ENCODE measurements around the gene LRSAM1.

The LRSAM1 gene

GRCh38 chr9:127489471-127490115, 38.3 kb downstream of the LRSAM1 start:
- H3K4me3 ChIP-seq (replicated peaks; ENCODE audit: low read depth, low read length) = no peak overlapping the region
- H3K36me3 ChIP-seq (ENCODE audit: control insufficient read depth, insufficient read depth, low read length) = peaks cover 24% of the 10 kb centered on the region
- no peaks in the 10 kb centered on the region for H3K27me3 ChIP-seq (replicated peaks; ENCODE audit: control insufficient read depth, insufficient read depth, low read length)
- no peak for DNase-seq (ENCODE audit: extremely low read depth, insufficient read length)
- TF ChIP-seq CTCF (IDR thresholded peaks at IDR 0.05; ENCODE audit: insufficient read depth, low read length, poor library complexity, severe bottlenecking) = no peak

- Histone ChIP-seq H3K4me3 (replicated peaks; ENCODE audit: low read depth, low read length) (no peak overlapping the region), H3K27me3 (replicated peaks; ENCODE audit: control insufficient read depth, insufficient read depth, low read length) (no peaks in the 10 kb centered on the region), H3K36me3 (ENCODE audit: control insufficient read depth, insufficient read depth, low read length) (peaks cover 26% of the 10 kb centered on the region)
- DNase-seq (ENCODE audit: extremely low read depth, insufficient read length) = no peak
- TF ChIP-seq CTCF (IDR thresholded peaks at IDR 0.05; ENCODE audit: insufficient read depth, low read length, poor library complexity, severe bottlenecking) = no peak
Observed at GRCh38 chr9:127490535-127491230, 39.4 kb downstream of the LRSAM1 start.

GRCh38 chr9:127491516-127491915, 40.2 kb downstream of the LRSAM1 start:
- DNase-seq (ENCODE audit: extremely low read depth, insufficient read length) = no peak
- no peak overlapping the region for H3K4me3 ChIP-seq (replicated peaks; ENCODE audit: low read depth, low read length)
- peaks cover 24% of the 10 kb centered on the region for H3K36me3 ChIP-seq (ENCODE audit: control insufficient read depth, insufficient read depth, low read length)
- H3K27me3 ChIP-seq (replicated peaks; ENCODE audit: control insufficient read depth, insufficient read depth, low read length) = no peaks in the 10 kb centered on the region
- TF ChIP-seq CTCF (IDR thresholded peaks at IDR 0.05; ENCODE audit: insufficient read depth, low read length, poor library complexity, severe bottlenecking) = no peak

GRCh38 chr9:127492616-127493015, 41.3 kb downstream of the LRSAM1 start:
- Histone ChIP-seq H3K4me3 (replicated peaks; ENCODE audit: low read depth, low read length) (no peak overlapping the region), H3K36me3 (ENCODE audit: control insufficient read depth, insufficient read depth, low read length) (peaks cover 32% of the 10 kb centered on the region), H3K27me3 (replicated peaks; ENCODE audit: control insufficient read depth, insufficient read depth, low read length) (no peaks in the 10 kb centered on the region)
- DNase-seq (ENCODE audit: extremely low read depth, insufficient read length) = no peak
- TF ChIP-seq CTCF (IDR thresholded peaks at IDR 0.05; ENCODE audit: insufficient read depth, low read length, poor library complexity, severe bottlenecking) = no peak

GRCh38 chr9:127493592-127494303, 42.4 kb downstream of the LRSAM1 start:
- Histone ChIP-seq H3K27me3 (replicated peaks; ENCODE audit: control insufficient read depth, insufficient read depth, low read length) (no peaks in the 10 kb centered on the region), H3K4me3 (replicated peaks; ENCODE audit: low read depth, low read length) (no peak overlapping the region), H3K36me3 (ENCODE audit: control insufficient read depth, insufficient read depth, low read length) (peaks cover 31% of the 10 kb centered on the region)
- no peak for TF ChIP-seq CTCF (IDR thresholded peaks at IDR 0.05; ENCODE audit: insufficient read depth, low read length, poor library complexity, severe bottlenecking)
- DNase-seq (ENCODE audit: extremely low read depth, insufficient read length) = no peak

All from GM06990 (cell line).